ENCODE data around the gene ENTPD8. TPM values are rescaled to one million over a fixed set of nuclear protein-coding genes. Genes with fewer than 3 reads are reported as not detected.

Gene ENTPD8
- total and polyA plus RNA-seq, 2 of the 13 experiments (the other 11 are each of a cell fraction or from before 2014, with no cell fraction given) = 0.26 to 0.44 TPM

DNA sequence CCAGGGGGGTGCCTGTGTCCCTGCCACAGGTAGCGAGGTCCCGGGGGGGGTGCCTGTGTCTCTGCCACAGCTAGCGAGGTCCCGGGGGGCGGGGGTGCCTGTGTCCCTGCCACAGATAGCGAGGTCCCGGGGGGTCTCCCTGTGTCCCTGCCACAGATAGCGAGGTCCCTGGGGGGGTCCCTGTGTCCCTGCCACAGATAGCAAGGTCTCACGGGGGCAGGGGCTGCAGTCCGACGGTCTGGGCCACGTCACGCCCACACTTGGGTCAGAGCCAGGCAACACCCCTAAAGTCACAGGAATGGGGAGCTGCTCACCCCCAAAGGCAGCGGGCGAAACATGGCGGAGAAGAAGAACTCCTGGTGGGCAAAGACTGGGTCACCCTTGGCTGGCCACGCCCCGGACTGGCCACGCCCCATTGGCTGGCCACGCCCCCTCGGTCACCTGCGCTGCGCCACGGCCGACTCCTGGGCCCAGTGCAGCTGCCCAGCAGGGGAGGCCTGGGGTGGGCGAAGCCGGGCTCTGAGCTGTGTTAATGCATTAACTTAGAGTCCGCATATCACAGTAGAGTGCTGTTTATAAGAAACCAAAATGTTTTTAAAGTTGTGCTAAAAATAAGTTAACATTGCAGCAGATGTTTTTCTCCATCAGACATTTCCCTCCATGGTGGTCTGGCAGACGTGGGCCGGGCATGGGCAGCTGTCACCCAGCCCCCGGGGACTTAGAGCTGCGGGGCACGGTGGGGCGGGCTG is 11.0 kb downstream of the ENTPD8 start (continued):
- TF ChIP-seq, protein P1, sequence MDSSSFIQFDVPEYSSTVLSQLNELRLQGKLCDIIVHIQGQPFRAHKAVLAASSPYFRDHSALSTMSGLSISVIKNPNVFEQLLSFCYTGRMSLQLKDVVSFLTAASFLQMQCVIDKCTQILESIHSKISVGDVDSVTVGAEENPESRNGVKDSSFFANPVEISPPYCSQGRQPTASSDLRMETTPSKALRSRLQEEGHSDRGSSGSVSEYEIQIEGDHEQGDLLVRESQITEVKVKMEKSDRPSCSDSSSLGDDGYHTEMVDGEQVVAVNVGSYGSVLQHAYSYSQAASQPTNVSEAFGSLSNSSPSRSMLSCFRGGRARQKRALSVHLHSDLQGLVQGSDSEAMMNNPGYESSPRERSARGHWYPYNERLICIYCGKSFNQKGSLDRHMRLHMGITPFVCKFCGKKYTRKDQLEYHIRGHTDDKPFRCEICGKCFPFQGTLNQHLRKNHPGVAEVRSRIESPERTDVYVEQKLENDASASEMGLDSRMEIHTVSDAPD (CRISPR knock-in tag; IDR thresholded peaks at IDR 0.05) = no peak
- TF ChIP-seq SP1 (IDR thresholded peaks at IDR 0.05) (no peak), SP1 (CRISPR knock-in tag; IDR thresholded peaks at IDR 0.05) (peak; percentile 83), ZNF335 (CRISPR knock-in tag; IDR thresholded peaks at IDR 0.05) (no peak), EP300 (IDR thresholded peaks at IDR 0.05; ENCODE audit: low read depth in 2 of 2, low read length in 2 of 2) (no peak), EP300 (CRISPR knock-in tag; IDR thresholded peaks at IDR 0.05; ENCODE audit: borderline replicate concordance) (no peak), ZFX (CRISPR knock-in tag; IDR thresholded peaks at IDR 0.05; ENCODE audit: low read depth) (no peak), ZNF20 (CRISPR knock-in tag; IDR thresholded peaks at IDR 0.05) (no peak)
- TF ChIP-seq, protein P2, sequence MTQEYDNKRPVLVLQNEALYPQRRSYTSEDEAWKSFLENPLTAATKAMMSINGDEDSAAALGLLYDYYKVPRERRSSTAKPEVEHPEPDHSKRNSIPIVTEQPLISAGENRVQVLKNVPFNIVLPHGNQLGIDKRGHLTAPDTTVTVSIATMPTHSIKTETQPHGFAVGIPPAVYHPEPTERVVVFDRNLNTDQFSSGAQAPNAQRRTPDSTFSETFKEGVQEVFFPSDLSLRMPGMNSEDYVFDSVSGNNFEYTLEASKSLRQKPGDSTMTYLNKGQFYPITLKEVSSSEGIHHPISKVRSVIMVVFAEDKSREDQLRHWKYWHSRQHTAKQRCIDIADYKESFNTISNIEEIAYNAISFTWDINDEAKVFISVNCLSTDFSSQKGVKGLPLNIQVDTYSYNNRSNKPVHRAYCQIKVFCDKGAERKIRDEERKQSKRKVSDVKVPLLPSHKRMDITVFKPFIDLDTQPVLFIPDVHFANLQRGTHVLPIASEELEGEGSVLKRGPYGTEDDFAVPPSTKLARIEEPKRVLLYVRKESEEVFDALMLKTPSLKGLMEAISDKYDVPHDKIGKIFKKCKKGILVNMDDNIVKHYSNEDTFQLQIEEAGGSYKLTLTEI (CRISPR knock-in tag; conservative IDR thresholded peaks at IDR 0.05) = no peak

DNA sequence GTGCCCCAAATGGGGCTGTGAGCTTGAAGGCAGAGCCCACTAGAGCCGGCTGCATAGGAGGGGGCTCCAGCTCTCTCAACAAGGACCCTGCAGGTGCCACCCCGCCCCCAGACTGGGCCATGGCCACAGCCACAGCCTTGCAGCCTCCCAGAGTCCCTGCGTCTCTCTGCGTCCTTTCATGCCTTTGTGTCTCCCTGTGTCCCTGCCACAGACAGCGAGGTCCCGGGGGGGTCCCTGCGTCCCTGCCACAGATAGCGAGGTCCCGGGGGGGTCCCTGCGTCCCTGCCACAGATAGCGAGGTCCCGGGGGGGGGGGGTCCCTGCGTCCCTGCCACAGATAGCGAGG is 11.6 kb downstream of the ENTPD8 start:
- 58% methylated on average over 3 of the region's 14 CpGs for WGBS (ENCODE audit: low lambda C conversion rate)
- Histone ChIP-seq H3K9ac (ENCODE audit: insufficient read depth, low read depth, low read length) (no peak overlapping the region), H3K36me3 (replicated peaks in 1 of 2; ENCODE audit: control insufficient read depth in 1 of 2, insufficient read depth in 2 of 2, low read length in 2 of 2) (no peaks in the 10 kb centered on the region), H2AFZ (ENCODE audit: low read length) (no peak overlapping the region), H3K79me2 (ENCODE audit: insufficient read depth, low read length) (no peaks in the 10 kb centered on the region), H3K4me2 (ENCODE audit: low read depth, low read length) (no peak overlapping the region), H3K9me3 (ENCODE audit: low read length) (no peaks in the 10 kb centered on the region), H3K4me1 (ENCODE audit: insufficient read depth, low read length) (peaks cover 5% of the 10 kb centered on the region), H3K27me3 (ENCODE audit: control insufficient read depth in 1 of 2, insufficient read depth in 2 of 2, low read length in 2 of 2) (no peaks in the 10 kb centered on the region), H3K4me3 (replicated peaks in 1 of 3; ENCODE audit: insufficient read depth in 1 of 3, low read depth in 2 of 3, low read length in 3 of 3) (no peak overlapping the region), H4K20me1 (ENCODE audit: insufficient read depth, low read length) (no peaks in the 10 kb centered on the region), H3K27ac (ENCODE audit: extremely low read length, insufficient read depth, low read length) (no peak overlapping the region)
- in situ Hi-C loops (cut with HindIII; ENCODE audit: extremely low pct_ligation_motif_present, low pct_unique_long_range_greater_than_20kb) (no loop called here), intact Hi-C loops (cut with micrococcal nuclease; ENCODE audit: unreplicated experiment) (no loop called here)
- FAIRE-seq (no peak), DNase-seq (ENCODE audit: low spot score) (no peak), ATAC-seq (no peak)
- TF ChIP-seq HNRNPL (IDR thresholded peaks at IDR 0.05; ENCODE audit: low read depth, low read length) = 0 out of 2 replicates have a peak, but pooled peaks have one; percentile 0
- no peak for TF ChIP-seq ZFP82 (CRISPR knock-in tag; IDR thresholded peaks at IDR 0.05; ENCODE audit: borderline replicate concordance)
- peak; percentile 8 for TF ChIP-seq AGO2 (optimal IDR thresholded peaks at IDR 0.05; ENCODE audit: low read depth, low read length)
- TF ChIP-seq ZKSCAN1 (IDR thresholded peaks at IDR 0.05; ENCODE audit: low read length) = no peak
- CTCF ChIA-PET (ENCODE audit: low intra/inter-chr PET ratio, low total read pairs) = no interaction called here
- POLR2A ChIA-PET = interaction anchor here (1.9 kb wide), 1 partner anchor 12 kb away, joined by 6 read pairs; the partner anchor contains the start of gene ENTPD8
- no TSS peak for BruUV-seq (replicated peaks)
